H9 (cell line): ENCODE measurements around the gene CLMN. TPM values are rescaled to one million over a fixed set of nuclear protein-coding genes. Genes with fewer than 3 reads are reported as not detected.
A peak's percentile ranks its signal among the peaks of the same experiment; 100 is the strongest.

Experiments used
- DNase-seq: peaks from one replicate; pipeline ENCODE4 v3.0.0-alpha.2; 2017
- H2AFZ ChIP-seq: one replicate; pipeline ENCODE4 v1.6.1; 2013; ENCODE audit warnings: mild to moderate bottlenecking, low read length, control low read depth, moderate library complexity
- H2AK5ac ChIP-seq: 2 replicates; pipeline ENCODE4 v1.6.1; 2013; ENCODE audit warnings: low read length, control low read depth, mixed read lengths; ENCODE audit not compliant: insufficient read length
- H2BK120ac ChIP-seq: one replicate; pipeline ENCODE4 v1.6.1; 2013; ENCODE audit warnings: low read depth, mild to moderate bottlenecking, low read length, control low read depth, inconsistent platforms; ENCODE audit not compliant: poor library complexity, severe bottlenecking
- H2BK12ac ChIP-seq: 2 replicates; pipeline ENCODE4 v1.6.1; 2013; ENCODE audit warnings: low read length, control low read depth, mixed read lengths, low read depth; ENCODE audit not compliant: insufficient read length
- H2BK15ac ChIP-seq: 2 replicates; pipeline ENCODE4 v1.6.1; 2013; ENCODE audit warnings: low read depth, low read length, control low read depth
- H2BK20ac ChIP-seq: one replicate; pipeline ENCODE4 v1.6.1; 2013; ENCODE audit warnings: low read depth, mild to moderate bottlenecking, low read length, control low read depth, inconsistent platforms; ENCODE audit not compliant: poor library complexity, severe bottlenecking
- H2BK5ac ChIP-seq: 2 replicates; pipeline ENCODE4 v1.6.1; 2013; ENCODE audit warnings: low read length, control low read depth, mixed read lengths; ENCODE audit not compliant: insufficient read length
- H3K14ac ChIP-seq: 2 replicates; pipeline ENCODE4 v1.6.1; 2013; ENCODE audit warnings: low read length, control low read depth; ENCODE audit not compliant: insufficient read depth
- H3K18ac ChIP-seq: 2 replicates; pipeline ENCODE4 v1.6.1; 2013; ENCODE audit warnings: low read depth, mild to moderate bottlenecking, mixed read lengths, low read length, control low read depth; ENCODE audit not compliant: insufficient read length
- H3K23ac ChIP-seq: 2 replicates; pipeline ENCODE4 v1.6.1; 2013; ENCODE audit warnings: low read length, control low read depth, mixed read lengths, low read depth; ENCODE audit not compliant: insufficient read length
- H3K23me2 ChIP-seq: 2 replicates; pipeline ENCODE4 v1.6.1; 2013; ENCODE audit warnings: low read depth, mild to moderate bottlenecking, mixed read lengths, low read length, control low read depth; ENCODE audit not compliant: insufficient read length, poor library complexity, severe bottlenecking
- H3K27ac ChIP-seq: 2 replicates; pipeline ENCODE4 v1.5.1; 2013; ENCODE audit warnings: low read length, control low read depth, mixed read lengths, low read depth; ENCODE audit not compliant: insufficient read length
- H3K27me3 ChIP-seq: 2 replicates; pipeline ENCODE4 v1.6.1; 2013; ENCODE audit warnings: low read length, control low read depth, inconsistent platforms; ENCODE audit not compliant: insufficient read depth
- H3K4ac ChIP-seq: 2 replicates; pipeline ENCODE4 v1.6.1; 2013; ENCODE audit warnings: low read depth, mild to moderate bottlenecking, control low read depth, inconsistent platforms, low read length, moderate library complexity
- H3K4me1 ChIP-seq: 2 replicates; pipeline ENCODE4 v1.6.1; 2013; ENCODE audit warnings: low read length, control low read depth, inconsistent platforms; ENCODE audit not compliant: insufficient read depth
- H3K4me2 ChIP-seq: 2 replicates; pipeline ENCODE4 v1.6.1; 2013; ENCODE audit warnings: low read length, control low read depth, mixed read lengths; ENCODE audit not compliant: insufficient read length, insufficient read depth
- H3K56ac ChIP-seq: 2 replicates; pipeline ENCODE4 v1.6.1; 2013; ENCODE audit warnings: low read depth, mild to moderate bottlenecking, mixed read lengths, low read length, control low read depth; ENCODE audit not compliant: insufficient read length
- H3K79me1 ChIP-seq: 2 replicates; pipeline ENCODE4 v1.6.1; 2013; ENCODE audit warnings: low read depth, mild to moderate bottlenecking, moderate library complexity, low read length, control low read depth, inconsistent platforms; ENCODE audit not compliant: insufficient read depth, poor library complexity, severe bottlenecking
- H3K79me2 ChIP-seq: 2 replicates; pipeline ENCODE4 v1.6.1; 2013; ENCODE audit warnings: low read length, control low read depth, inconsistent platforms; ENCODE audit not compliant: insufficient read depth
- H3K9ac ChIP-seq: 2 replicates; pipeline ENCODE4 v1.6.1; 2013; ENCODE audit warnings: low read length, control low read depth, mixed read lengths; ENCODE audit not compliant: insufficient read length; ENCODE audit errors: extremely low read depth
- H3K9me3 ChIP-seq: one replicate; pipeline ENCODE4 v1.6.1; 2013; ENCODE audit warnings: low read depth, low read length, inconsistent platforms; ENCODE audit not compliant: control insufficient read depth
- H3T11ph ChIP-seq: one replicate; pipeline ENCODE4 v1.6.1; 2013; ENCODE audit warnings: mild to moderate bottlenecking, low read length, control low read depth, inconsistent platforms
- H4K20me1 ChIP-seq: one replicate; pipeline ENCODE4 v1.6.1; 2013; ENCODE audit not compliant: control insufficient read depth, insufficient read length, insufficient read depth
- H4K5ac ChIP-seq: 2 replicates; pipeline ENCODE4 v1.6.1; 2013; ENCODE audit warnings: low read depth, mild to moderate bottlenecking, mixed read lengths, low read length, control low read depth; ENCODE audit not compliant: insufficient read length
- H4K8ac ChIP-seq: replicated peaks from 2 replicates; pipeline ENCODE4 v1.6.1; 2013; ENCODE audit warnings: low read length, control low read depth, mixed read lengths, low read depth; ENCODE audit not compliant: insufficient read length
- H4K91ac ChIP-seq: 2 replicates; pipeline ENCODE4 v1.6.1; 2013; ENCODE audit warnings: low read depth, mild to moderate bottlenecking, moderate library complexity, mixed read lengths, low read length, control low read depth; ENCODE audit not compliant: insufficient read length
- H3K27ac Mint-ChIP-seq, 3 experiments: 2 replicates in 2 of 3; 3 replicates in 1 of 3; pipeline ENCODE4 v1.8.0; 2020 to 2021; ENCODE audit warnings: mixed read lengths in 3 of 3, mild to moderate bottlenecking in 1 of 3, moderate library complexity in 1 of 3
- H3K27me3 Mint-ChIP-seq: 2 replicates; pipeline ENCODE4 v1.8.0; 2021; ENCODE audit warnings: low read depth, mild to moderate bottlenecking, moderate library complexity, mixed read lengths
- H3K36me3 Mint-ChIP-seq, 3 experiments: 2 replicates in 2 of 3; 3 replicates in 1 of 3; pipeline ENCODE4 v1.8.0; 2020 to 2021; ENCODE audit warnings: low read depth in 3 of 3, mixed read lengths in 3 of 3; ENCODE audit not compliant: insufficient read depth in 1 of 3
- H3K4me1 Mint-ChIP-seq, 2 experiments: 2 replicates each; pipeline ENCODE4 v1.8.0; 2020; ENCODE audit warnings: mixed read lengths in 2 of 2
- H3K4me3 Mint-ChIP-seq, 2 experiments: 2 replicates in 1 of 2; 3 replicates in 1 of 2; pipeline ENCODE4 v1.8.0; 2020 to 2021; ENCODE audit warnings: mild to moderate bottlenecking in 2 of 2, mixed read lengths in 2 of 2, moderate library complexity in 1 of 2
- H3K9me3 Mint-ChIP-seq, 2 experiments: 2 replicates in 1 of 2; 3 replicates in 1 of 2; pipeline ENCODE4 v1.8.0; 2020; ENCODE audit warnings: mild to moderate bottlenecking in 2 of 2, mixed read lengths in 2 of 2, moderate library complexity in 1 of 2
- CTCF ChIP-seq: fragments of 200-600 bp; sonication (generic); conservative IDR thresholded peaks from 3 replicates; pipeline ENCODE4 v1.8.0; 2021; ENCODE audit warnings: antibody characterized with exemption, mild to moderate bottlenecking
- WGBS: extraction: QIAGEN DNeasy Blood & Tissue Kit; methylation state at CpG from one replicate; pipeline ENCODE4 v1.1.7; 2013; ENCODE audit warnings: missing lambda C conversion rate, low lambda C conversion rate, mixed read lengths; ENCODE audit not compliant: insufficient read length; ENCODE audit errors: extremely low coverage; 5-methylcytosine and 5-hydroxymethylcytosine counted together
- total RNA-seq: library from RNA; stranded (reverse); gene quantifications from 2 replicates; pipeline ENCODE4 v1.2.1, GENCODE V29; 2021

CLMN gene
- total RNA-seq, 1 experiment from 2014 or later = 7.6 TPM

GRCh38 chr14:95238487-95239298, 81.0 kb downstream of the CLMN start:
- no peak overlapping the region for H3K14ac ChIP-seq
- no peak for DNase-seq
- no peaks in the 10 kb centered on the region for H3K79me2 ChIP-seq
- no peak overlapping the region for H3K23ac ChIP-seq
- no peak overlapping the region for H2BK20ac ChIP-seq
- TF ChIP-seq CTCF = no peak
- no peak overlapping the region for H2BK15ac ChIP-seq
- no peak overlapping the region for H2BK12ac ChIP-seq
- no peak overlapping the region for H3T11ph ChIP-seq
- no peaks in the 10 kb centered on the region for H3K79me1 ChIP-seq
- no peaks in the 10 kb centered on the region for H3K27me3 ChIP-seq
- H4K91ac ChIP-seq = no peak overlapping the region
- no peaks in the 10 kb centered on the region for H3K23me2 ChIP-seq
- H3K4ac ChIP-seq = no peak overlapping the region
- no peak overlapping the region for H2BK120ac ChIP-seq
- no peak overlapping the region for H2BK5ac ChIP-seq
- no peak overlapping the region for H3K56ac ChIP-seq
- no peaks in the 10 kb centered on the region for H3K9me3 ChIP-seq
- H3K27me3 Mint-ChIP-seq = no peaks in the 10 kb centered on the region; the same call in 1 of the 2 replicates
- no CpG with 5 or more reads among the region's 10 CpGs for WGBS
- H2AK5ac ChIP-seq = no peak overlapping the region
- peak overlapping the region in 2 of 3 experiments; percentile 7 to 20; a peak in 1 of 7 replicates for H3K27ac Mint-ChIP-seq
- no peak overlapping the region for H3K9ac ChIP-seq
- no peaks in the 10 kb centered on the region for H3K4me1 ChIP-seq
- H3K4me2 ChIP-seq = no peak overlapping the region
- no peaks in the 10 kb centered on the region for H4K20me1 ChIP-seq
- no peak overlapping the region for H3K18ac ChIP-seq
- H3K36me3 Mint-ChIP-seq = no peaks in the 10 kb centered on the region; a peak in 1 of 7 replicates
- no peak overlapping the region for H4K8ac ChIP-seq
- H3K4me1 Mint-ChIP-seq = peaks cover 20 to 28% of the 10 kb centered on the region in 2 experiments
- no peaks in the 10 kb centered on the region for H3K9me3 Mint-ChIP-seq
- H4K5ac ChIP-seq = no peak overlapping the region
- H2AFZ ChIP-seq = no peak overlapping the region
- no peak overlapping the region for H3K4me3 Mint-ChIP-seq
- H3K27ac ChIP-seq = no peak overlapping the region
